Hematopoietic multipotent progenitor cell treated with erythropoietin and hydrocortisone succinate and interleukin-3 and kit ligand, for 8 days (in vitro differentiated cells): ENCODE results near the gene ETV6.
A peak's percentile ranks its signal among the peaks of the same experiment; 100 is the strongest.

Experiments
- DNase-seq: peaks from one replicate; pipeline ENCODE4 v3.0.0-alpha.2; 2015

The ETV6 gene

GRCh38 chr12:11785712-11786111 lies 136.2 kb downstream of the ETV6 start:
- no peak for DNase-seq

GRCh38 chr12:11786638-11787365 lies 137.3 kb downstream of the ETV6 start:
- DNase-seq, result no peak

- DNase-seq, result no peak
Measured at GRCh38 chr12:11787437-11787836, 138.0 kb downstream of the ETV6 start.

- no peak for DNase-seq
Measured at GRCh38 chr12:11787933-11788849, 138.7 kb downstream of the ETV6 start.

GRCh38 chr12:11793921-11794710 lies 144.6 kb downstream of the ETV6 start:
- no peak for DNase-seq

GRCh38 chr12:11794751-11795150 lies 145.3 kb downstream of the ETV6 start:
- DNase-seq, result no peak

- no peak for DNase-seq
Measured at GRCh38 chr12:11795192-11795912, 145.9 kb downstream of the ETV6 start.

GRCh38 chr12:11795913-11796459 lies 146.5 kb downstream of the ETV6 start:
- DNase-seq, result peak; percentile 47

- DNase-seq, result peak; percentile 87
Measured at GRCh38 chr12:11797317-11797913, 147.9 kb downstream of the ETV6 start.

GRCh38 chr12:11798006-11798708 lies 148.7 kb downstream of the ETV6 start:
- DNase-seq, result peak; percentile 50

- DNase-seq, result peak; percentile 95
Measured at GRCh38 chr12:11798856-11799501, 149.5 kb downstream of the ETV6 start.

- no peak for DNase-seq
Measured at GRCh38 chr12:11799502-11799873, 150.0 kb downstream of the ETV6 start.

- peak; percentile 49 for DNase-seq
Measured at GRCh38 chr12:11801643-11802042, 152.2 kb downstream of the ETV6 start.

GRCh38 chr12:11804130-11804529 lies 154.7 kb downstream of the ETV6 start:
- DNase-seq, result no peak

GRCh38 chr12:11805043-11805442 lies 155.6 kb downstream of the ETV6 start:
- peak; percentile 56 for DNase-seq

- no peak for DNase-seq
Measured at GRCh38 chr12:11805680-11806079, 156.2 kb downstream of the ETV6 start.

GRCh38 chr12:11807458-11807857 lies 158.0 kb downstream of the ETV6 start:
- no peak for DNase-seq

GRCh38 chr12:11808931-11809330 lies 159.5 kb downstream of the ETV6 start:
- DNase-seq, result no peak

GRCh38 chr12:11810206-11810545 lies 160.7 kb downstream of the ETV6 start:
- DNase-seq, result no peak

- DNase-seq, result no peak
Measured at GRCh38 chr12:11811008-11811407, 161.5 kb downstream of the ETV6 start.

GRCh38 chr12:11812241-11812585 lies 162.7 kb downstream of the ETV6 start:
- no peak for DNase-seq
